PFSK-1 (cell line): ENCODE measurements around the gene ENOX2.

Experiments used
- POLR2AphosphoS5 ChIP-seq: IDR thresholded peaks from 2 replicates; pipeline ENCODE4 v1.6.1; 2012; ENCODE audit warnings: low read depth, mild to moderate bottlenecking, control low read depth, low read length, moderate library complexity
- REST ChIP-seq, 2 experiments: IDR thresholded peaks; 2 replicates each; pipeline versions ENCODE4 v1.6.1 to v1.8.0; 2011 to 2012; ENCODE audit warnings: low read depth in 2 of 2, low read length in 2 of 2, control low read depth in 1 of 2, inconsistent platforms in 1 of 2, mild to moderate bottlenecking in 1 of 2, moderate library complexity in 1 of 2; ENCODE audit not compliant: insufficient read depth in 1 of 2
- SIN3A ChIP-seq: IDR thresholded peaks from 2 replicates; pipeline ENCODE4 v1.6.1; 2012; ENCODE audit warnings: mild to moderate bottlenecking, low read length, moderate library complexity, borderline replicate concordance; ENCODE audit not compliant: insufficient read depth
- TAF1 ChIP-seq: IDR thresholded peaks from 2 replicates; pipeline ENCODE4 v1.6.1; 2012; ENCODE audit warnings: low read length, control low read depth, borderline replicate concordance; ENCODE audit not compliant: insufficient read depth

GRCh38 chrX:130741584-130741983 is 161.4 kb downstream of the ENOX2 start:
- TF ChIP-seq TAF1 (no peak), POLR2AphosphoS5 (no peak), REST (IDR thresholded peaks at IDR 0.05; ENCODE audit: insufficient read depth in 1 of 2, low read depth in 2 of 2, low read length in 2 of 2) (no peak), SIN3A (no peak)
